Activated B cell treated with CpG ODN at 0.5 μM for 24 hours (primary cell): ENCODE results near the gene AGAP9. TPM values are rescaled to one million over a fixed set of nuclear protein-coding genes. Genes with fewer than 3 reads are reported as not detected.
"Not testable (repeated sequence)": the region's sequence is repeated elsewhere in the genome, so short reads cannot be mapped to it uniquely, and the experiment has no call there.

Experiments
- ATAC-seq: fragments of 200-7000 bp; cut with Tn5 transposase; one replicate; pipeline ENCODE4 v1.10.0; 2021; ENCODE audit warnings: low read depth, mild to moderate bottlenecking, moderate library complexity
- CTCF ChIA-PET: fragments of 350-600 bp; sonication (Branson Sonifier 250); formaldehyde crosslinking; loops from one replicate; lab custom pipeline; 2021; ENCODE audit warnings: antibody characterized with exemption; lab: Charles Lee
- POLR2A ChIA-PET: fragments of 350-600 bp; sonication (Branson Sonifier 250); formaldehyde crosslinking; loops from one replicate; lab custom pipeline; 2021; ENCODE audit warnings: antibody characterized with exemption; lab: Charles Lee
- DNase-seq: peaks from one replicate; pipeline ENCODE4 v3.0.0; 2022
- H3K27ac Mint-ChIP-seq: one replicate; pipeline ENCODE4 v1.8.0; 2020; ENCODE audit warnings: mixed read lengths
- H3K27me3 Mint-ChIP-seq: one replicate; pipeline ENCODE4 v1.8.0; 2021; ENCODE audit warnings: mixed read lengths
- H3K36me3 Mint-ChIP-seq: one replicate; pipeline ENCODE4 v1.8.0; 2021; ENCODE audit warnings: low read depth, mixed read lengths
- H3K4me1 Mint-ChIP-seq: one replicate; pipeline ENCODE4 v1.8.0; 2021; ENCODE audit warnings: mixed read lengths
- H3K4me3 Mint-ChIP-seq: one replicate; pipeline ENCODE4 v1.8.0; 2020; ENCODE audit warnings: mild to moderate bottlenecking, mixed read lengths
- H3K9me3 Mint-ChIP-seq: one replicate; pipeline ENCODE4 v1.8.0; 2020; ENCODE audit warnings: mixed read lengths
- intact Hi-C: fragments of 100-400 bp; cut with micrococcal nuclease; formaldehyde crosslinking; loops from one replicate; pipeline ENCODE4 v1.15.1; 2024
- total RNA-seq: library from RNA; stranded (reverse); gene quantifications from 2 replicates; pipeline ENCODE4 v1.2.3, GENCODE V29; 2022

Gene AGAP9
- 6.1 and 7.7 TPM in 2 replicates for total RNA-seq

DNA sequence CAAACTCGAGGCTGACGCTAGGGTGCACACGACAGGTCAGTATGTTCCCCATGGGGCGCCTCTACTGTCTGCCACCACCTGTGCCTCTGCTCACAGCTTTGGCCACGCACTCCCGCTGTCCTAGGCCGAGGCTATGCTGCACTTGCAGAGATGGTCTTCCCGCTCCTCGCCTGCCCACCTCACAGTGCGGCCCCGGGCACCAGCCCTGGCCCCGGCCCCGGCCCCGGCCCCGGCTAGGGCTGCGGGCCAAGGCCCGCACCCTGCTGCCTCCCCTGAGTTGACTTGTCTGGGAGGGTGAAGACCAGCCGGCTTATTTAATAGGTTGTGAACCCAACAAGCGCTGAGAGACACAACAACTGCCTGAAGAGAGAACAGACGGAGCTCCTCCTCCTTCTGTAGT is at the start of gene AGAP9:
TSS of gene AGAP9 (minus strand) at position 164 of the 400 bp plus-strand sequence. CDS start at position 52, 112 bp downstream.
- H3K27ac Mint-ChIP-seq, H3K27me3 Mint-ChIP-seq, H3K36me3 Mint-ChIP-seq, CTCF ChIA-PET, ATAC-seq, DNase-seq, intact Hi-C loops, POLR2A ChIA-PET, H3K9me3 Mint-ChIP-seq, H3K4me1 Mint-ChIP-seq, H3K4me3 Mint-ChIP-seq: not testable (repeated sequence)

GRCh38 chr10:47571138-47571912 is 47.9 kb upstream of the AGAP9 start:
- CTCF ChIA-PET, H3K27me3 Mint-ChIP-seq, H3K4me1 Mint-ChIP-seq, DNase-seq, POLR2A ChIA-PET, H3K27ac Mint-ChIP-seq, intact Hi-C loops, H3K36me3 Mint-ChIP-seq, H3K4me3 Mint-ChIP-seq, H3K9me3 Mint-ChIP-seq, ATAC-seq: not testable (repeated sequence)

DNA sequence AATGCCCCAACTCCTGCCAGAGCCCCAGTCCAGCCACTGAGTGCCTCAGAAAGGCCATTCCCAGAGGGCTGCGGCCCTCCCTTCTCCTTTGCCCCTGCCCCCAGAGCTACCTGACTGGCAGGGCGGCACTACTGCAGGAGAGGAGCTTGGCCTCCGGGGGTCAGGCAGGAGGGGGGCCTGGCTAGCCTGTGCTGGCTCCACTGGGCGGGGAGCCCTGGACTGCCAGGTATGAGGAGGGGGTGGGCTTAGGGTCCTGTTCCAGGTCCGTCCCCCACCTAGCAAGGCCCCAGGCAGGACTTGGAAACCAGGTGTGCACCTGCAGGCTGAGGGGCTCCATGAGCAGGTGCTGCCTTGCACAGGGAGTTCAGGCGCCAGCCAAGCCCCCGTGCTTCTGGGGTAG is 43.3 kb upstream of the AGAP9 start:
- H3K27ac Mint-ChIP-seq, result not testable (repeated sequence)

DNA sequence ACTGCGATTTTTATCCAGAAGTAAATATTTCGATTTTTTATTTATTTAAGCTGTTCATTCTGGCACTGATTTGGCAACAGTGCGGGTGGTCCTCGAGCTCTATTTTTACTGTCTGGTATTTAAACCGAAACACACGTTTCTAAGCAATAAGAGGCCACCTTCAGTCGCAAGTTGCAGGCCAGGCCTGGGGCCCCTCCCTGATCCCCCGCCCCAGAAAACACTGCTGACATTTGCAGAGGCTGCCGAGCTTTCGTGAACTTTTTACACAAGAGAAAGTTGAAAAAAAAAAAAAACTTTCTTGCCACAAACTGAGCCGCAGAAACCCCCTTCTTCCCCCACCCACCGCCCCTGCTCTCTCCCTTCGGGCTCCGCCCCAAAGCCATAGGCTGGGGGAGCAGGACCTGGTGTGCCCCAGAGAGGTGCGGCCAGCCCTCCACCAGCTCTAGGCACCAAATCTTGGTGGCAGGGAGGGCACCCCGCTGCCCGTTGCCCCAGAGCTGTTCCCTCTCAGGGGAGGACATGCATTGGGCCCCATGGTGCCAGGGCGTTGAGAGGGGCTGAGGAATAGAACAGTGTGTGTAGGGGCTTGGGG is 42.8 kb upstream of the AGAP9 start:
- H3K36me3 Mint-ChIP-seq, H3K4me3 Mint-ChIP-seq, ATAC-seq, H3K9me3 Mint-ChIP-seq, H3K4me1 Mint-ChIP-seq, intact Hi-C loops, H3K27me3 Mint-ChIP-seq, H3K27ac Mint-ChIP-seq, DNase-seq, CTCF ChIA-PET: not testable (repeated sequence)
- POLR2A ChIA-PET, result interaction anchor here (0.6 kb wide), 1 partner anchor 201 kb away, joined by 6 read pairs; no protein-coding TSS in a partner anchor

More for the DNA sequence above, 43.3 kb upstream of the AGAP9 start:
- intact Hi-C loops, DNase-seq, CTCF ChIA-PET, POLR2A ChIA-PET, ATAC-seq, H3K9me3 Mint-ChIP-seq, H3K4me1 Mint-ChIP-seq, H3K36me3 Mint-ChIP-seq, H3K4me3 Mint-ChIP-seq, H3K27me3 Mint-ChIP-seq: not testable (repeated sequence)

DNA sequence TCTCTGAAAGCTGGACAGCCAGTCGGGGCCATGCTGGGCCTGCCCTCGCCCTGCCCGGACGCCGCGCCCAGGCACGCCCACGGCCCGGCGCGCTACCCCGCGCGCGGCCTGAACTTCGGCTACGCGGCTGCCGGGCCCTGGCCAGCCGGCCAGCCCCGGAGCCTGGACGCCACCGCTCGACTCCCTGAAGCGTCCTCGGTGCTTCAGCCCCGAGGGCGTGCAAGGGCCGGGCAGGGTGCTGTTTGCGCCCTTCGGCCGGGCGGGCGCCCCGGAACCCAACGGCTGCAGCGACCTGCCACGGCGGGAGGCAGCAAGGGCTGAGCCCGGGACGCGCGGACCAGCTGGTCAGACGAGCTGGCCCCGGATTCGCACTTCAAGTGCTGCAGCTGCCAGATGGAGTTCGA is 42.1 kb upstream of the AGAP9 start:
- POLR2A ChIA-PET, result interaction anchor here (0.6 kb wide), 1 partner anchor 200 kb away, joined by 6 read pairs; no protein-coding TSS in a partner anchor
- ATAC-seq, intact Hi-C loops, H3K36me3 Mint-ChIP-seq, H3K27ac Mint-ChIP-seq, H3K9me3 Mint-ChIP-seq, CTCF ChIA-PET, H3K4me1 Mint-ChIP-seq, H3K27me3 Mint-ChIP-seq, H3K4me3 Mint-ChIP-seq, DNase-seq: not testable (repeated sequence)

DNA sequence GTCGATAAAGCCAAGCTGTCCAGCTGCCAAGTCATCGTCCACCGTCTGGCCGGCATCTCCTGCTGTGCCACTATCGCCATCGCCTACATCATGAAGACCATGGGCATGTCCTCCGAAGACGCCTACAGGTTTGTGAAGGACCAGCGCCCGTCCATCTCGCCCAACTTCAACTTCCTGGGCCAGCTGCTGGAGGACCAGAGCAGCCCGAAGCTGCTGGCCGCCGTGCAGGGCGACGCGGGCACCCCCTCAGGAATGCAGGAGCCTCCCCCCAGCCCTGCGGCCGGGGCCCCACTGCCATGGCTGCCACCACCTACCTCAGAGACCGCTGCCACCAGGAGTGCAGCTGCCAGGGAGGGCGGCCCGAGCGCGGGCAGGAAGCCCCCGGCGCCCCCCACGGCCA is 41.5 kb upstream of the AGAP9 start:
- DNase-seq, ATAC-seq, H3K36me3 Mint-ChIP-seq, H3K27ac Mint-ChIP-seq, H3K27me3 Mint-ChIP-seq, CTCF ChIA-PET, POLR2A ChIA-PET, H3K4me1 Mint-ChIP-seq, H3K4me3 Mint-ChIP-seq, H3K9me3 Mint-ChIP-seq, intact Hi-C loops: not testable (repeated sequence)

DNA sequence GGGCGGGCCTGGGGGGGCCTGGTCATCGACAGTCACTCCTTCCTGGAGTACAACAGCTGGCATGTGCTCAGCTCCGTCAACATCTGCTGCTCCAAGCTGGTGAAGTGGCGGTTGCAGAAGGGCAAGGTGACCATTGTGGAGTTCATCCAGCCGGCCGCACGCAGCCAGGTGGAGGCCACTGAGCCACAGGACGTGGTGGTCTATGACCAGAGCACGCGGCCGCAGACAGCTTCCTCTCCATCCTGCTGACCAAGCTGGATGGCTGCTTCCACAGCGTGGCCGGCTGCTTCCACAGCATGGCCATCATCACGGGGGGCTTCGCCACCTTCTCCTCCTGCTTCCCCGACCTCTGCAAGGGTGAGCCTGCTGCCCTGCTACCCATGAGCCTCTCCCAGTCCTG is 40.9 kb upstream of the AGAP9 start:
- ATAC-seq, H3K27me3 Mint-ChIP-seq, H3K9me3 Mint-ChIP-seq, POLR2A ChIA-PET, H3K4me3 Mint-ChIP-seq, H3K27ac Mint-ChIP-seq, CTCF ChIA-PET, intact Hi-C loops, H3K36me3 Mint-ChIP-seq, DNase-seq, H3K4me1 Mint-ChIP-seq: not testable (repeated sequence)

GRCh38 chr10:47560452-47560851 is 37.0 kb upstream of the AGAP9 start:
- CTCF ChIA-PET, result not testable (repeated sequence)

DNA sequence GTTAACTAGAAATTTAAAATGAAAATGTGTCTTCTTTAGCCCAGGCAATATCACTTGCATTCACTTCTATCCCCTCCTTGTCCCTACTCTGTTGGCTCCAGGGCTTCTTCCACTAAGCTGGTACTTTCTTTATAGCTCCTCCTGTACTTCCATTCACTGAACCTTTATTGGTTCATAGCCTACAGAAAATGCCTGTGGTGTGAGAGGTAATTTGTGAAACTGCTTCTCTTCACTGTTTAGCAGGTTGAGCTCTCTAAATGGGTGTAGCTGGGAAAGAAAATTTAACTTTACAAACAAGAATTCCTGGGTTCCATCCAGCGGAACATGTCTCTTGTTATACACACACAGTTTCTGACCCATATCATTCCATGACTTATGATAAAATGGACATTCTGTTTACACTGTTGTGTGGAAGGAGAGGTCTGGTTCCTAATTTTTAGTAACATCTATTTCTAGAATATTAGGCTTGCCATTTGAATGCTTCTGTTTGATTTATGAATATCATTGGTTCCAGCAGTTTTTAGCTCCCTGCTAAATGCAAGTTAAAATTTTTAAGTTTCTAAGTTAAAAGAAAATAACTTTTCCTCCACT is 36.4 kb upstream of the AGAP9 start:
- H3K27ac Mint-ChIP-seq, CTCF ChIA-PET, POLR2A ChIA-PET, H3K9me3 Mint-ChIP-seq, ATAC-seq, intact Hi-C loops, H3K27me3 Mint-ChIP-seq, H3K36me3 Mint-ChIP-seq, DNase-seq, H3K4me3 Mint-ChIP-seq, H3K4me1 Mint-ChIP-seq: not testable (repeated sequence)

More at GRCh38 chr10:47560452-47560851, 37.0 kb upstream of the AGAP9 start:
- H3K4me3 Mint-ChIP-seq, H3K27ac Mint-ChIP-seq, DNase-seq, H3K27me3 Mint-ChIP-seq, ATAC-seq, POLR2A ChIA-PET, H3K9me3 Mint-ChIP-seq, H3K36me3 Mint-ChIP-seq, H3K4me1 Mint-ChIP-seq, intact Hi-C loops: not testable (repeated sequence)

- H3K36me3 Mint-ChIP-seq, ATAC-seq, H3K27ac Mint-ChIP-seq, DNase-seq, H3K9me3 Mint-ChIP-seq, intact Hi-C loops, H3K4me3 Mint-ChIP-seq, H3K27me3 Mint-ChIP-seq, POLR2A ChIA-PET, CTCF ChIA-PET, H3K4me1 Mint-ChIP-seq: not testable (repeated sequence)
Observed at GRCh38 chr10:47558109-47558508, 34.7 kb upstream of the AGAP9 start.

- H3K4me3 Mint-ChIP-seq, DNase-seq, POLR2A ChIA-PET, H3K36me3 Mint-ChIP-seq, ATAC-seq, H3K27ac Mint-ChIP-seq, H3K27me3 Mint-ChIP-seq, H3K9me3 Mint-ChIP-seq, intact Hi-C loops, H3K4me1 Mint-ChIP-seq, CTCF ChIA-PET: not testable (repeated sequence)
Observed at GRCh38 chr10:47557616-47558015, 34.2 kb upstream of the AGAP9 start.

GRCh38 chr10:47555334-47555733 is 31.9 kb upstream of the AGAP9 start:
- DNase-seq, H3K4me1 Mint-ChIP-seq, CTCF ChIA-PET, H3K27me3 Mint-ChIP-seq, H3K36me3 Mint-ChIP-seq, H3K27ac Mint-ChIP-seq, POLR2A ChIA-PET, H3K4me3 Mint-ChIP-seq, intact Hi-C loops, ATAC-seq, H3K9me3 Mint-ChIP-seq: not testable (repeated sequence)
